NB4 (cell line): ENCODE measurements around the gene TTC13.
"Not testable (repeated sequence)": the region's sequence is repeated elsewhere in the genome, so short reads cannot be mapped to it uniquely, and the experiment has no call there.

Source experiments
- DNase-seq: peaks from one replicate; pipeline ENCODE4 v3.0.0; 2010; ENCODE audit warnings: low read depth
- H3K4me3 ChIP-seq: one replicate; pipeline ENCODE4 v1.5.1; 2011; ENCODE audit warnings: mild to moderate bottlenecking, low read depth, low read length, moderate library complexity
- CTCF ChIP-seq: IDR thresholded peaks from one replicate; pipeline ENCODE4 v1.5.1; 2012; ENCODE audit warnings: low read depth, low read length
- MAX ChIP-seq: IDR thresholded peaks from 2 replicates; pipeline ENCODE4 v1.6.1; 2011; ENCODE audit warnings: low read depth, low read length
- MYC ChIP-seq: IDR thresholded peaks from 2 replicates; pipeline ENCODE4 v1.6.1; 2011; ENCODE audit warnings: low read depth, low read length
- POLR2A ChIP-seq: IDR thresholded peaks from 2 replicates; pipeline ENCODE4 v1.6.1; 2011; ENCODE audit warnings: mild to moderate bottlenecking; ENCODE audit not compliant: insufficient read length; ENCODE audit errors: extremely low read depth

TTC13 gene

GRCh38 chr1:231013391-231014015, 34.8 kb upstream of the TTC13 start:
- DNase-seq: no peak
- no peak overlapping the region for H3K4me3 ChIP-seq
- no peak for TF ChIP-seq MAX
- no peak for TF ChIP-seq MYC
- no peak for TF ChIP-seq CTCF
- TF ChIP-seq POLR2A: no peak

GRCh38 chr1:231011963-231012362, 33.3 kb upstream of the TTC13 start:
- no peak overlapping the region for H3K4me3 ChIP-seq
- DNase-seq: no peak
- no peak for TF ChIP-seq POLR2A
- no peak for TF ChIP-seq MAX
- no peak for TF ChIP-seq MYC
- no peak for TF ChIP-seq CTCF

GRCh38 chr1:231011360-231011759, 32.7 kb upstream of the TTC13 start:
- DNase-seq: no peak
- H3K4me3 ChIP-seq: no peak overlapping the region
- TF ChIP-seq MAX (no peak), MYC (no peak), CTCF (no peak), POLR2A (no peak)

GRCh38 chr1:231007535-231007934, 28.9 kb upstream of the TTC13 start:
- not testable (repeated sequence) for H3K4me3 ChIP-seq

GRCh38 chr1:231001892-231002291, 23.2 kb upstream of the TTC13 start:
- TF ChIP-seq CTCF (no peak), MYC (no peak), MAX (no peak), POLR2A (no peak)
- DNase-seq: no peak

More at GRCh38 chr1:231007535-231007934, 28.9 kb upstream of the TTC13 start:
- DNase-seq: not testable (repeated sequence)

GRCh38 chr1:231000639-231001038, 22.0 kb upstream of the TTC13 start:
- no peak overlapping the region for H3K4me3 ChIP-seq
- DNase-seq: no peak
- TF ChIP-seq MYC (no peak), POLR2A (no peak), CTCF (no peak), MAX (no peak)

More at GRCh38 chr1:231001892-231002291, 23.2 kb upstream of the TTC13 start:
- H3K4me3 ChIP-seq: no peak overlapping the region
